HEK293 (cell line): Measurements from ENCODE around the gene SERTAD1.

Source experiments
- CTCF ChIA-PET: fragments of 350-600 bp; formaldehyde crosslinking; extraction: SDS; loops from one replicate; lab custom pipeline; 2021; ENCODE audit warnings: antibody characterized with exemption; lab: Yijun Ruan, JAX
- POLR2A ChIA-PET: fragments of 300-600 bp; formaldehyde crosslinking; extraction: SDS; loops from one replicate; lab custom pipeline; 2020; ENCODE audit warnings: antibody characterized with exemption, inconsistent platforms; lab: Yijun Ruan, JAX
- H3K27ac ChIP-seq: fragments of 200-500 bp; sonication (Bioruptor generic); 2 replicates; pipeline ENCODE4 v1.5.1; 2014; ENCODE audit warnings: low read depth, low read length, control low read depth, inconsistent platforms; ENCODE audit errors: extremely low read depth
- H3K36me3 ChIP-seq, 2 experiments: fragments of 200-500 bp in 1 of 2; sonication (Bioruptor generic) in 1 of 2; 1 replicate in 1 of 2; 2 replicates in 1 of 2; pipeline ENCODE4 v1.5.1; 2014 to 2017; ENCODE audit warnings: inconsistent platforms in 2 of 2, low read length in 2 of 2; ENCODE audit not compliant: control insufficient read depth in 2 of 2, insufficient read depth in 1 of 2
- H3K4me1 ChIP-seq: fragments of 200-500 bp; sonication (Bioruptor generic); 2 replicates; pipeline ENCODE4 v1.5.1; 2014; ENCODE audit warnings: mild to moderate bottlenecking, low read length, inconsistent platforms; ENCODE audit not compliant: control insufficient read depth, insufficient read depth
- H3K4me3 ChIP-seq: 2 replicates; pipeline ENCODE4 v1.5.1; 2011; ENCODE audit warnings: low read depth, mild to moderate bottlenecking, control low read depth, low read length, moderate library complexity
- H3K9me3 ChIP-seq: fragments of 200-500 bp; sonication (Bioruptor generic); 2 replicates; pipeline ENCODE4 v1.5.1; 2014; ENCODE audit warnings: low read depth, low read length, inconsistent platforms; ENCODE audit not compliant: control insufficient read depth, insufficient read depth
- FEZF1 ChIP-seq: fragments of 450-650 bp; formaldehyde crosslinking; IDR thresholded peaks from 2 replicates; pipeline ENCODE4 v1.5.1; 2016; ENCODE audit warnings: missing biosample characterization, missing genetic modification characterization
- PRDM1 ChIP-seq: fragments of 450-650 bp; formaldehyde crosslinking; IDR thresholded peaks from 2 replicates; pipeline ENCODE4; 2016; ENCODE audit warnings: missing biosample characterization, missing genetic modification characterization
- PRDM4 ChIP-seq: fragments of 450-650 bp; formaldehyde crosslinking; IDR thresholded peaks from 2 replicates; pipeline ENCODE4 v1.5.1; 2017; ENCODE audit warnings: missing biosample characterization, missing genetic modification characterization
- SETDB1 ChIP-seq: IDR thresholded peaks from one replicate; pipeline ENCODE4 v1.6.1; 2017; ENCODE audit warnings: mild to moderate bottlenecking, low read length, moderate library complexity, mixed read lengths; ENCODE audit not compliant: insufficient read length
- TCF7L2 ChIP-seq: IDR thresholded peaks from 2 replicates; pipeline ENCODE4 v1.6.1; 2011; ENCODE audit warnings: low read depth, mild to moderate bottlenecking, inconsistent platforms, low read length, moderate library complexity, borderline replicate concordance
- YY2 ChIP-seq: fragments of 450-650 bp; formaldehyde crosslinking; IDR thresholded peaks from 2 replicates; pipeline ENCODE4 v1.5.1; 2016; ENCODE audit warnings: missing biosample characterization, missing genetic modification characterization
- ZBTB1 ChIP-seq: fragments of 450-650 bp; formaldehyde crosslinking; IDR thresholded peaks from 2 replicates; pipeline ENCODE4 v1.5.1; 2016; ENCODE audit warnings: missing biosample characterization, missing genetic modification characterization
- ZBTB11 ChIP-seq: fragments of 450-650 bp; formaldehyde crosslinking; conservative IDR thresholded peaks from 2 replicates; pipeline ENCODE4 v1.5.1; 2016; ENCODE audit warnings: low read depth, missing biosample characterization, missing genetic modification characterization
- ZBTB17 ChIP-seq: fragments of 450-650 bp; formaldehyde crosslinking; IDR thresholded peaks from 2 replicates; pipeline ENCODE4 v1.5.1; 2016; ENCODE audit warnings: missing biosample characterization, missing genetic modification characterization
- ZBTB20 ChIP-seq: fragments of 450-650 bp; formaldehyde crosslinking; IDR thresholded peaks from 2 replicates; pipeline ENCODE4 v1.5.1; 2016; ENCODE audit warnings: missing biosample characterization, missing genetic modification characterization
- ZBTB48 ChIP-seq: fragments of 450-650 bp; formaldehyde crosslinking; IDR thresholded peaks from 2 replicates; pipeline ENCODE4 v1.5.1; 2016; ENCODE audit warnings: missing biosample characterization, missing genetic modification characterization
- ZFP69B ChIP-seq: fragments of 450-650 bp; formaldehyde crosslinking; IDR thresholded peaks from 2 replicates; pipeline ENCODE4 v1.5.1; 2016; ENCODE audit warnings: missing biosample characterization, missing genetic modification characterization
- ZIC2 ChIP-seq: fragments of 450-650 bp; formaldehyde crosslinking; IDR thresholded peaks from 2 replicates; pipeline ENCODE4 v1.5.1; 2016; ENCODE audit warnings: missing biosample characterization, missing genetic modification characterization
- ZNF223 ChIP-seq: fragments of 450-650 bp; formaldehyde crosslinking; IDR thresholded peaks from 2 replicates; pipeline ENCODE4 v1.5.1; 2016; ENCODE audit warnings: missing biosample characterization, missing genetic modification characterization
- ZNF26 ChIP-seq: fragments of 450-650 bp; formaldehyde crosslinking; IDR thresholded peaks from 2 replicates; pipeline ENCODE4 v1.5.1; 2016; ENCODE audit warnings: missing biosample characterization, missing genetic modification characterization
- ZNF266 ChIP-seq: fragments of 450-650 bp; formaldehyde crosslinking; IDR thresholded peaks from 2 replicates; pipeline ENCODE4 v1.5.1; 2016; ENCODE audit warnings: missing biosample characterization, missing genetic modification characterization, low read depth
- ZNF324 ChIP-seq: fragments of 450-650 bp; formaldehyde crosslinking; IDR thresholded peaks from 2 replicates; pipeline ENCODE4 v1.5.1; 2016; ENCODE audit warnings: missing biosample characterization, missing genetic modification characterization
- ZNF335 ChIP-seq: fragments of 450-650 bp; formaldehyde crosslinking; conservative IDR thresholded peaks from 2 replicates; pipeline ENCODE4 v1.5.1; 2016; ENCODE audit warnings: missing biosample characterization, missing genetic modification characterization
- ZNF366 ChIP-seq: fragments of 450-650 bp; formaldehyde crosslinking; conservative IDR thresholded peaks from 2 replicates; pipeline ENCODE4 v1.5.1; 2016; ENCODE audit warnings: missing biosample characterization, missing genetic modification characterization
- ZNF404 ChIP-seq: fragments of 450-650 bp; formaldehyde crosslinking; IDR thresholded peaks from 2 replicates; pipeline ENCODE4 v1.5.1; 2017; ENCODE audit warnings: missing biosample characterization, missing genetic modification characterization
- ZNF510 ChIP-seq: fragments of 450-650 bp; formaldehyde crosslinking; IDR thresholded peaks from 2 replicates; pipeline ENCODE4 v1.5.1; 2018; ENCODE audit warnings: mild to moderate bottlenecking, missing genetic modification characterization, missing biosample characterization; ENCODE audit not compliant: insufficient replicate concordance
- ZNF621 ChIP-seq: fragments of 450-650 bp; formaldehyde crosslinking; IDR thresholded peaks from 2 replicates; pipeline ENCODE4 v1.5.1; 2017; ENCODE audit warnings: missing biosample characterization, missing genetic modification characterization
- ZNF654 ChIP-seq: fragments of 450-650 bp; formaldehyde crosslinking; IDR thresholded peaks from 2 replicates; pipeline ENCODE4 v1.5.1; 2016; ENCODE audit warnings: low read depth, missing biosample characterization, missing genetic modification characterization
- ZNF658 ChIP-seq: fragments of 450-650 bp; formaldehyde crosslinking; IDR thresholded peaks from 2 replicates; pipeline ENCODE4; 2016; ENCODE audit warnings: missing biosample characterization, missing genetic modification characterization
- ZNF704 ChIP-seq: fragments of 450-650 bp; formaldehyde crosslinking; IDR thresholded peaks from 2 replicates; pipeline ENCODE4 v1.5.1; 2016; ENCODE audit warnings: missing biosample characterization, missing genetic modification characterization
- ZNF707 ChIP-seq: fragments of 450-650 bp; formaldehyde crosslinking; IDR thresholded peaks from 2 replicates; pipeline ENCODE4 v1.5.1; 2016; ENCODE audit warnings: missing biosample characterization, missing genetic modification characterization
- ZNF747 ChIP-seq: fragments of 450-650 bp; formaldehyde crosslinking; IDR thresholded peaks from 2 replicates; pipeline ENCODE4 v1.5.1; 2016; ENCODE audit warnings: missing biosample characterization, missing genetic modification characterization
- ZXDB ChIP-seq: fragments of 450-650 bp; formaldehyde crosslinking; IDR thresholded peaks from 2 replicates; pipeline ENCODE4 v1.5.1; 2016; ENCODE audit warnings: missing biosample characterization, missing genetic modification characterization

The SERTAD1 gene

GRCh38 chr19:40445780-40446262 is 20.0 kb upstream of the SERTAD1 start (continued):
- TF ChIP-seq ZBTB1 (tag by site-specific recombination): no peak
- no peak for TF ChIP-seq ZNF658 (tag by site-specific recombination)
- no peak for TF ChIP-seq ZNF26
- no peak for TF ChIP-seq ZNF707 (tag by site-specific recombination)
- no peak for TF ChIP-seq ZIC2 (tag by site-specific recombination)
- no peak for TF ChIP-seq ZNF747 (tag by site-specific recombination)
- no peak for TF ChIP-seq SETDB1
- no peak for TF ChIP-seq ZFP69B (tag by site-specific recombination)

GRCh38 chr19:40444825-40445312 is 19.1 kb upstream of the SERTAD1 start:
- CTCF ChIA-PET: interaction anchor here (0.6 to 3.8 kb wide), 12 partner anchors 9 to 301 kb away, joined by 3 to 39 read pairs (median 4); partner anchors contain the start of genes BLVRB and SERTAD1
- Histone ChIP-seq H3K36me3 (peaks cover 25 to 36% of the 10 kb centered on the region in 2 experiments), H3K4me3 (peak overlapping the region; percentile 31), H3K4me1 (peaks cover 14% of the 10 kb centered on the region), H3K9me3 (no peaks in the 10 kb centered on the region), H3K27ac (peak overlapping the region; percentile 99)
- POLR2A ChIA-PET: interaction anchor here (0.6 to 17.1 kb wide), 7 partner anchors 8 to 325 kb away, joined by 3 to 428 read pairs (median 29); partner anchors contain the start of genes BLVRB, C19orf47, PLD3 and SERTAD1
- TF ChIP-seq PRDM4 (tag by site-specific recombination) (0 out of 2 replicates have a peak, but pooled peaks have one; percentile 0), ZNF324 (tag by site-specific recombination) (0 out of 2 replicates have a peak, but pooled peaks have one; percentile 8), ZNF654 (tag by site-specific recombination) (peak; percentile 56), ZNF510 (tag by site-specific recombination) (no peak), ZBTB48 (tag by site-specific recombination) (peak; percentile 56; the same call in 1 of the 2 replicates), FEZF1 (tag by site-specific recombination) (peak; percentile 1; the same call in 1 of the 2 replicates), ZNF366 (tag by site-specific recombination) (peak; percentile 83), ZNF266 (tag by site-specific recombination) (no peak), ZNF404 (tag by site-specific recombination) (no peak), ZNF621 (no peak), TCF7L2 (no peak), ZBTB17 (tag by site-specific recombination) (peak; percentile 63), ZFP69B (tag by site-specific recombination) (peak; percentile 95), ZNF335 (tag by site-specific recombination) (peak; percentile 15), ZXDB (tag by site-specific recombination) (0 out of 2 replicates have a peak, but pooled peaks have one; percentile 43), YY2 (tag by site-specific recombination) (no peak; the same call in 1 of the 2 replicates), ZBTB20 (0 out of 2 replicates have a peak, but pooled peaks have one; percentile 35), ZNF223 (tag by site-specific recombination) (0 out of 2 replicates have a peak, but pooled peaks have one; percentile 12), ZIC2 (tag by site-specific recombination) (no peak), PRDM1 (tag by site-specific recombination) (peak; percentile 94), ZBTB11 (0 out of 2 replicates have a peak, but pooled peaks have one; percentile 14), ZNF704 (tag by site-specific recombination) (no peak)
